Activated T-helper 1 cell treated with Interleukin-2 at 50 U/mL for 16 hours (primary cell): Measurements from ENCODE around the gene CCDC134.
"Not testable (repeated sequence)": the region's sequence is repeated elsewhere in the genome, so short reads cannot be mapped to it uniquely, and the experiment has no call there.

ENCODE experiments used
- DNase-seq: peaks from one replicate; pipeline ENCODE4 v3.0.0-alpha.2; 2020; ENCODE audit warnings: low read depth

Gene CCDC134

GRCh38 chr22:41844036-41844435 is 43.6 kb downstream of the CCDC134 start:
- no peak for DNase-seq

DNA sequence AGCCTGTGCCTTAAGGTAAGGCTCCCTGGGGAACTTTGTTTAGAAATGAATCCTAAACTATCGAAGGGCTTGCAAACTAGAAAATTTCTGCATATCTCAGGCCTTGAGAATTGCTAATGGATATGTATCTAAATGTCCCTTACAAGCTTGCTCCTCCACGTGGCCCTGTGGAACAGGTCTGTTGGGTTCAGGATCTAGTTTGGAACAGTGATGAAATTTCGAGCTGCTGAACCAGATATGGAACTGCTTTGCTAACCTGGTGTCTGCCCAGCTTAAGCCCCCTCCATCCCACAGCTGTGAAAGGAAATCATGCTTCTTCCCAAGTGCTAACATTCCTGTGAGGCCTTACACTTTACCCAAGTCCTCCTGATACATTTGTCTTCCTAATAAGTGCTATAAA is 44.0 kb downstream of the CCDC134 start:
- no peak for DNase-seq

DNA sequence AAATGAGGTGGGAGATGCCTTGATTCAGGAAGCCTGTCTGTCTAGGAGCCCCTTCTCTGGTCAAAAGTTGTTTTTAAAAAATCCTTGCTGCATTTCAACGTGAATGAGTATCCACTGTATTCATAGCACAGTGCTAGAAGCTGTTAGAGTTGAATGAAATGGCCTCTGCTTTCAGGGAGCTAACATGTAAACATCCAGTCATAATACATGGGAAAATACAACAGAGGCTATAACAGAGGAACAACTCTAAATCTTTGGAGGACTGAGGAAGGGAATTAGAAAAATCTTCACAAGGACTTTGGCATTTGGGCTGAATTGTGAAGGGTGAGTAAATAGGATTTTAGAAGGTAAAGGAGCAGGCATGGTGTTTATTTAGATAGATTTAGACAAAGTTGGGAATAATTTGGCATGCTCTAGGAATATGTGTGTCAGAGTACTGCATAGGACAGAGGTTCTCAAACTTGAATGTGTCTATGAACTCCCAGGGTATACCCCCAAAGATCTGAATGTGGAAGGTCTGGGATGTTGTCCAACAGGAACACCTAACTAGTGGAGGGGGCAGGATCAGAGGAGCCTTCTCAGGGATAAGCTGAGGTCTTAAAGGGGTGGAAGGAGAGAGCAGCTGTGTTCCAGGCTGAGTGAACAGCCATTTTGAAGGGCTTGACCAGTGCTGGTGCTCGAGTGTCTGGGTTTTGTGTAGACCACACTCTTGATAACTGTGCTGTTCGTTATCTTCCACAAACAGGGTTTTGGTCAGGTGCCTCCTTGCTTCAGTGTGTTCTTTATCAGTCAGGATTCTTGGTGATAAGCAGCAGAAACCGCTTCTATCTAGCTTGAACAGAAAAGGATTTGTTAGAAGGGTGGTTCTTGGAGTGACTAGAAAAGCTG is 45.1 kb downstream of the CCDC134 start:
- DNase-seq: no peak

- no peak for DNase-seq
These were observed 45.9 kb downstream of the CCDC134 start for GRCh38 chr22:41846268-41846987.

DNA sequence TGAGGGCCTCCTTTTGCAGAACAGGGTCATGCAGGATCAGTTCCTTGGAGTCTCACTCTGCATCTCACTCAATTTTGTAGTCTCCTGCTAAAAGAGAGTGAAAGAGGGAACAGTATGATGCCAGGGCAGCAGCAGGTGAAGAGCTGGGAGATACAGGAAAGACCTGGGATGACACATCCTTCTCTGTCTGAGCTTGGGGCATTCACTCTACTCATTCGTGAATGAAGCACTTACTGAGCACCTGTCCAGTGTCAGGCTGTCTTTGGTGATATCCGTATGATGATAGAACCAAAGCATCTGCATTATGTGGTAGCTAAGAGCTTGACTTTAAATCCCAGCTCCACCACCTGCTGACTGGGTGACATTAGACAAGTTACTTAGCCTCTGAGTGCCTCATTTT is 46.8 kb downstream of the CCDC134 start:
- DNase-seq: no peak

DNA sequence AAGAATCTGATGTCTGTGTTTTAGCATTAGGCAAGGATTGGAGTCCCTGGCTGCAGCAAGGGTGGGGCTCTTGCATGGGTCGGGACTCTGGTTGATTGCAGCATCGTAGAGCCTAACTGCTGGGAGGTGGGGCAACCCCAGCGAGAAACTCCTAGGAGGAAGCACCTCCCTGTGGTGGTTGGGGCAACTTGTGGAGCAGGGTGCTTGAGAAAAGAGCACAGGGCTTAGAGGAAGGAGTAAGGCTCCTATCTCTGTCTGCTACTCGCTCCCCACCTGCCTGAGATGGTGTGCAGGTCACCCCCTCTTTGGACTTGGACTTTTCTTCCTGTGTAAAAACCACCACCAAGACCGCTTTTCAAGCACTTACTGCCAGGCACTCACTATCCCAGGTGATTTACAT is 48.0 kb downstream of the CCDC134 start:
- no peak for DNase-seq

DNA sequence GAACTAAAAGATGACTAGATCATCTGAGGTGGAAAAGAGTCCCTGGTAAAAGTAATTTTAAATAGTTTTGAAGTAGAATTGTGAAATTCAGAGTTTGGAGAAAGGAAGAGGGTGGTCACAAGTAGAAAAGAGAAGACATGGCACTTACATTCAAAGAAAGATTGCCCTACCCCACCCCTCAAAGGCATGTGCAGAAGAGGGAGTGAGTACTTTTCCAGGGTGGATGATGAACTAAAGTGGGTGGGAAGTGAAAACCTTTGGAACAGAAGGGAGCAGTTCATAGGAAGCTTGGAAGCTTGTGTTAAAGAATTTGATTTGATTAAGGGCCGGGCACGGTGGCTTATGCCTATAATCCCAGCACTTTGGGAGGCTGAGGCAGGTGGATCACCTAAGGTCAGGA is 56.0 kb downstream of the CCDC134 start:
- DNase-seq: no peak

DNA sequence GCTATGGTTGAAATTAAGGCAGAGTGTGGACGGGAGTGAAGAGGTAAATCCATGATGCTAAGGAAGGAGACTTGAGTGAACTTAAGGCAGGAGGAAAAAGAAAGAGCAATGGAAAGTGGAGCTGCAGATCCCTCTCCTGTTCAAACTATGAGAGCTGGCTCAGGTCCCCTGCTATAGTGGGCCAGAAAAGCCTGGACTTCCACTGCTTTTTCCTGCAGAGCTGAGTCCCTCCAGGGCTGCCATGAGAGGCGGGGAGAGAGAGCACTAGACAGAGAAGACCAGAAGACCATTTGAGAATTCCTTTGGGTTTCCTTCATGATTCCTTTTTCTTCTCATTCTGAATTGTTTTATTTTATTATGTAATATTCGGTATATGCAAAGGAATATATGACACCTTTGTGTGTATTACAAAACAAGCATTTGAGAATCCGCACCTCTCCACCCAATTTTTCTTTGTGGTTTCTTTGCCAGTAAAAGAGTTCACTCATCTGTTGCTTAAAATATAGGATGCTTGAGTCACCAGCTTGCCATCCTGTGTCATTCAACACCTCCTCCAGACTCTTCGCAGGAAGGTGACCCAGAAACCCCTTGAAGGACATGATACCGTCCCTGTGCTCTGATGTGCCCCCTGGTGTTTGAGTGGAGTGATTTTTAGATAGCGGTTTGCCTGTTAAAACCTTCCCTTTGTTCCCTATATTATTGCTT is 56.8 kb downstream of the CCDC134 start:
- peak; percentile 35 for DNase-seq

DNA sequence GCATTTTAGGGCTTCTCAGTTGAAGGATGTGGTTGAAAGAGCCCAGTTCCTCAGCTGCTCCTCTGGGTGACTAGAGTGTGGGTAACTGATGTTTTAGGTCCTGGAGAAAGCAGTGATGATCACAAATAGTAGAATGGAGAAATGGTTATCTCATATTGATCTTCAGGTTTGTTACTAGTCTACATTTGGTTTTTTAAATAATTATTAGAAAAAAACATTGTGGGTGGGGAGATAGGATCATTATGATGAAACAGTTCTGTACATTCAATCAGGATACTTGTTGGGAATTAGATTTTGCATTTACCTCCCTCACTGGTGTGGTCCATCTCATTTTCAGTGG is 57.4 kb downstream of the CCDC134 start:
- DNase-seq: no peak

DNA sequence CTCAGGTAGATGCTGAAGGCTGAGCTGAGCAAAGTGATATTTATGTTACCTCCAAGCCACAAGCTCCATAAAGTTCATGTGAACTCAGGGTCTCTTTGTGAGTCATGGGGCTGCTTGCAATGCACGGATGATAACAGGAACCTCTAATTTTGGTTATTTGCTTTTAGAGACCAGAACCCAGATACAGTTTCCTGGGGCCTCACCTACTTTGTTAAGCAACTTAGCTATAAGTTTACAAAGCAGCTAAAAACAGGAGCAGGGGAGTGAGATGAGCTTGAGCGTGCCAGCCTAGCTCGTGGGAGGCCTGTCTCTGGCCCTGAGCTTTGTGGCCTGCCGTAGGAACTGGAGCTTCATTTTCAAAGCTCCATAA is 61.7 kb downstream of the CCDC134 start:
- no peak for DNase-seq

DNA sequence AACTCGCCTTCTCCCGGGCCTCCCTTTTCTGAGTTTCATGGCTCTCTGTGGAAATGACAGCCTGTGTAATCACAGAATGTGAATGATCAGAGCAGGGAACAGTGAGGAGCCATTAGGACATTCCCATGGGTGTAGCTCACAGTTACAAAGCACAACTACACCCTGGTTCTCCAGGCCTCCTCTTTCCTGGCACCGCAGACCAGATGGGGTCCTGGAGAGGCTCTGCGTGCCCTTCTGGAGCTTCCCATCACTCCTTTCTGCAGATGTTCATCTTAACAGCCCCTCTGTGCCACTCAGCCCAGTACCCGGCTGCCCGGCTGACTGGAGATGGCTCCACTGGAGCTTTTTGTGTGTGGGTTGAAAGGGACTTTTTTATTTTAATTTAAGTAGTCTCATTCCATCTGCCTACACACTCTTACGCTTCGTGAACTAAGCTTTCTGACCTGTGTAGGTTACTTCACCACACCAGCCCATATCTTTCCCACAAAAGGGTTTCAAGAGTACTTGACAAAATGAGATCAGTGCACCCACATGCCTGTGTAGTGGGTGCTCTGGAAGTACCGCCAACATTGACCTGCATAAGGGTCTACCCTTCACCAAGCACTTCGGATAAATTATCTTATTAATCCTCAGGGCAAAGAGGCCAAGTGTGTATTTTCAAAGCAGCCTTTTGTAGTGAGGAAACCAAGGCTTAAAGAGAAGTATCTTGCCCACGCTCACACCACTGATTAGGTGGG is 62.2 kb downstream of the CCDC134 start:
- DNase-seq: no peak

DNA sequence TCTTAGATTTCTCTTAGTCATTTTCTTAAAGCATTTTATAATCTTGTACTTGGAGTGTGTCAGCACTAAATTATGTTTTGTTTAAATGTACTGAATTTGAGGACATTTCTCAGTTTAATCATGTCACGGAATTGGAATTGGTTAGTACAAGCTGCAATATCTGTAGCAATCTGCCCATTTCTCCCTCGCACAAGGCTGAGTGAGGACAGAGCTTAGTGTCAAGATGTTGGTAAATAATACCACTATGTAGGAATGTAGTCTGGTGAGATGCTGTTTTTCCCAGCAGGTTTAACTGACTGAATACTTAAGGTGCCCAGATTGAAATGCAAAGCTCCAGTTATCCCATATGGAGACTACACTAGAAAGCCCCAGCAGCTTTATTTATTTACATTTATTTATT is 63.0 kb downstream of the CCDC134 start:
- DNase-seq: no peak

DNA sequence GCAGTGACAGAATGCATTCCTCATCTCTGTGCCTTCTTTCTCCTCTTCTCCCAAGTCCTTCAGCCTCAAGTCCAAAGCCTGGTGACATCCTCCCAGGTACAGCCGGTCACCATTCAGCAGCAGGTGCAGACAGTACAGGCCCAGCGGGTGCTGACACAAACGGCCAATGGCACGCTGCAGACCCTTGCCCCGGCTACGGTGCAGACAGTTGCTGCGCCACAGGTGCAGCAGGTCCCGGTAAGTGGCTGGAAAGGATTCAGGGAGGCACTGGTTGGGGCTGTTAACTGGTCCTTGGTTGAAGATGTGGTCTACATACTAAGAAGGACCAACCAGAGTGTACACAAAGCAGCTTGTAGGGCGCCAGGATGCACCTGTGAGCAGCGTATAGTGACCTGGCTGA is 68.1 kb downstream of the CCDC134 start:
- no peak for DNase-seq

- not testable (repeated sequence) for DNase-seq
These were observed 69.6 kb downstream of the CCDC134 start for GRCh38 chr22:41870081-41870480.

GRCh38 chr22:41870786-41871185 is 70.3 kb downstream of the CCDC134 start:
- DNase-seq: no peak

DNA sequence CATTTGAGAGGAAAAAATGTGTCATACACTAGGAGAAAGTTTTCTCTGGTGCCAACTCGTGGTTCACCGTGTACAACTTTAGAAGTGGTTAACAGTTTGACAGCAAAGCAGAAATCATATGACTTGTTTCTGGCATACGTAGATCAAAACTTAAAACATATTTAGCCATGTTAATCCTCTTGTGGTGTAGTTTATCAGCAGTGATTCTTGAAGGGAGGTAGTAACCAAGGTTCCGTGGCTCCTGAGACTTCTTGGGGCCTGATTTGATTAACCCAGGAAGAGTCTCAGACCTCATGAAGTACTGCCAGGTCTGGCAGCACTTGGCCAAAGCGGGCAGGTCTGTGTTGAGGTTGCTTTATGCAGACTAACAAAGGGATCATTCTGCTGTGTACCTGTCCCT is 72.9 kb downstream of the CCDC134 start:
- no peak for DNase-seq

DNA sequence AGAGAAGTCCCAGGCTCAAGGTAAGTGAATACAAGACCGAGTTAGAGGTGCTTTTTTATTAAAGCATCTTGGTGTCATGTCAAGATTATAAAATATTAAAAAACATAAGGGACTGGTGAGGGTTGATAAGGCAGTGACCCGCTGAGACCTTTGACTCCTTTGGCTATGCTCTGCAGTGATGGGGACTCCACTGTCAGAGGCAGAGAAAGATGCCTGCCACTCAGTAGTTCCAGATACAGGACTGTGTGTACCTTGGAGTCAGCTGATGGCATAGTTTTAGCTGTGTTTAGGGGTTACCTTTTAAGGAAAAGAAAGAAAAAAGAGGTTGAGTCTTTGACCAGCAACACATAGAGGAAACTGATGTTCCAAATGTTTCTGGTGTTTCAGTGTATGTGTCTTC is 73.6 kb downstream of the CCDC134 start:
- DNase-seq: no peak

DNA sequence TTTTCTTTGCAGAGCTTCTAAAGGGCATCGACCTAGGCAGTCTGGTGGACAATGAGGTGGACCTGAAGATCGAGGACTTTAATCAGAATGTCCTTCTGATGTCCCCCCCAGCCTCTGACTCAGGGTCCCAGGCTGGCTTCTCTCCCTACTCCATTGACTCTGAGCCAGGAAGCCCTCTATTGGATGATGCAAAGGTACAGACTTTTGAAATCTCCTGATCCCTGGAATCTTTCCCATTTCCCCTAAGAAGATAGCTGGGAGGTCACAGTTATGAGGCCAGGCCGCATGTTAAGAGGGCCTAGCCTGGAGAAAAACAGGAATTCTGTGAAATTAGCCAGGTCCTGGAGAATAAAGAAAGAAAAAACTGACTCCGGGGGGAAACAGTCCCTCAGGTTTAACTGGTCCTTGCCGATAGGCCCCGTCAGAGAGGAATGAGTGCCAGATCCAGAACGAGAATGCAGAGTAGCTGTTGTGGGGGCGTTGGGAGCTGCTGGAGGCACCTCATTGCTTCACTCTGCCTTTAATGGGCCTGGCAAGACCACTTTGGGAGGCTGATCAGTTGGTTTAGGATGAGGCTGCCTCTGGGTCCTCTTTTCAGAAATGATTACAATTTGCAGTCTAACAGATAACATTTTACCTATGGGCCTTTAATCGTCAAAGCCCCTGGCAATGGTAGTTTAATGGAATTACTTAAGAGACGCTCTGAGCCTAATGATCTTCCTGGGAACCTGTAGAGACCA is 75.2 kb downstream of the CCDC134 start:
- no peak for DNase-seq
